Stromal cell of bone marrow (primary cell): ENCODE data around the gene DPCD.

ENCODE experiments used
- DNase-seq: peaks from one replicate; pipeline ENCODE4 v3.0.0-alpha.2; 2012; ENCODE audit warnings: low read depth

The DPCD gene

DNA sequence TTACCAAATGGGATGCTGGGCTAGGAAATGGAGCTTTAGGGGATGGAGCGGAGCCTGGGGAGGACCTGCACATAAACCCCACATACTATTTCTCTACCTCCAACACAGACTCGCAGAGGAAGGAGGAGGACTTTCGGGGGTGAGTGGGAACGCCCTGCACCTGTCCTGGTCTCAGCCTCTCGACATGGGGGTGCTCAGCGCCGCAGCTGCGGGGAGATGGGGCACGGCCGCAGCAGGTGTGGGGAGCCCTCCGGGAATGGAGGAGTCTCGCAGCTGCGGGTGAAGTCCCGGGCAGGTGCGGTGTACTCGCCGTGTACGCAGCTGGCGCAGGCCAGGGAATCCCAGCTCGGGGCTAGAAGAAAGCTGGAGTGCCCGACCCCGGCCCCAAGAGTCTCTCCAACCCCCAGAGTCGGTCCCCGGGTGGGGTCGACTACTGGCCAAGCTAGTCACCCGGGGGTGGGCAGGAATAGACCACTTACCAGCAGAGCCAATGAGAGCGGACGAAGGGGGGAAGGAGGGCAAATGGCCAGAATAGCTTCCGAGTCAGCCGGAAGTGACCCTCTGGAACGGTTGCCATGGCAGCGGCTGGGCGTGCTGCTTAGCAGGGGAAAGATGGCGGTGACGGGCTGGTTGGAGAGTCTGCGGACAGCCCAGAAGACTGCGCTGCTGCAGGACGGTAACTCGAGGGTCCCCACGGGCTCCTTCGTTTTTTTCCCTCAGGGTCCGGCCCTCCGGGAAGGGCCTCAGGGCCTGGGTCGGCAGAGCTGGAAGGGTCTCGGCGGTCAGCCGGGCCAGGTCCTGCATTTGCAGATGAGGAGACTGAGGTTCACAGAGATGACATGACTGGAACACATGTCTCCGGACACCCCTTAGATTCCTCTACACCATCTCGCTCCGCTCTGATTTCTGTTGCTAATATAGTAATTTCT, at the start of gene DPCD, which contains the start of gene POLL:
DPCD (plus strand) TSS at position 597 of the 929 bp plus-strand sequence; CDS start at position 613, 16 bp downstream.
POLL (minus strand) TSS at position 533 of the 929 bp plus-strand sequence. CDS start 897 bp downstream, outside the sequence.
- peak; percentile 93 for DNase-seq

DNA sequence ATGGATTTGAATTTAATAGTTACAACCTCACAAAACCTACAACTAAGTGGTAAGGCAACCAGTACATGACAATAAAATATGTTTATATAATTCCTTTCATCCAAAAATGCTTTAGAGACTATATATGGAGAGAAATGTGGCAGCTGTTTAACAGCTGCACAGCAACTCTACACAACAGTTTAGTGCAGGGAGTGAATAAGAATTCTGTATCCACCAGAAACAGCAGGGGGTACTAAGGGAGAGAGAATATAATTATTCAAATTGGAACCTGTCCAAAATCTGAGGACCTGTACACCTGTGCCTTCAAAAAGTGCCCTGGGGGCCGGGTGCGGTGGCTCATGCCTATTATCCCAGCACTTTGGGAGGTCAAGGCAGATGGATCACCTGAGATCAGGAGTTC, 49.7 kb upstream of the DPCD start:
- no peak for DNase-seq

DNA sequence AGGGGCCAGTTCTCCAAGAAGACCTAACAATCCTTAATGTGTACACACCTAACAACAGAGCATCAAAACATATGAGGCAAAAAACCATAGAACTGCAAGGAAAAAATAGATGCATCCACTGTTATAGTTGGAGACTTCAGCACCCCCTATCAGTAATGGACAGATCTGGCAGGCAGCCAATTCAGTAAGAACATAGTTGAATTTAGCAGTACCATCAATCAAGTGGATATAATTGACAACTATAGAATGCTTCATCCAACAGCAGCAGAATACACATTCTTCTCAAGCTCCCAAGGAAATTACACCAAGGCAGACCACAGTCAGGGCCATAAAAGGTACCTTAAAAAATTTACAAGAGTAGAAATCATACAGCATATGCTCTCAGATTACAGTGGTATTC, 42.2 kb upstream of the DPCD start:
- DNase-seq = no peak

DNA sequence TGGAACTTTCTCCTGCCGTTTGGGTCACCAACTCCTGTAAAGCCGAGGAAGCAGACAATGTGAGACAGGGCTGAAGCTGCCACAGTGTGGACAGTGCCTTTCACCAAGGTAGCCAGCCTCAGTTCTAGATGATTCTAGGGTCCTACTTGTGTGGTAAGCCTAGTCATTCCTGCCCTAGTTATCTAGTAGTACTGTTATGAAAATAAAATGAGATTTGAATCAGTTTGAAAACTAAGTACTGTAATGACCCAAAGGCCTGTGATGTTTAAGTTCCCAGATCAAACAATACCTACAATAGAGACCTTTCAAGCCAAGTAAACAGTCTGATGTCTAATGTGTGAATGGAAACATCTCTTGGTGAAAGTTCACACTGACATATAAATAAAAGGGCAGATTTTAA, 37.2 kb upstream of the DPCD start:
- no peak for DNase-seq

DNA sequence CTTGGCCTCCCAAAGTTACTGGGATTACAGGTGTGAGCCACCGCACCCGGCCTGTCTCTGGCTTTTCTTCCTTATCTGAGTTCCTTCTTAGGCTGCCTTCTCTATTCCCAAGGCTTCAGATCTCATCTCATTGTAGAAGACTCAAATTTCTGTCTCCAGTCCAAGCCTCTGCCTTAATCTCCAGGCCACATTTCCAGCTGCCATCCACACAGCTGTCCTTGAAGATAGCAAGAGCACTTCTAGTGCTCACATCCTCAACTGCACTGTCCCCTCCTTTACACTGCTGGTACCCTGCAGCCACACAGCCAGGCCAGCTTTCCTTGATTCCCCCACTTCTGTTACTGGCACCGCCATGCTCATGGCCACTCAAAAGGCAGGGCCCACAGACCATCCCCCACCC, 35.7 kb upstream of the DPCD start:
- no peak for DNase-seq

DNA sequence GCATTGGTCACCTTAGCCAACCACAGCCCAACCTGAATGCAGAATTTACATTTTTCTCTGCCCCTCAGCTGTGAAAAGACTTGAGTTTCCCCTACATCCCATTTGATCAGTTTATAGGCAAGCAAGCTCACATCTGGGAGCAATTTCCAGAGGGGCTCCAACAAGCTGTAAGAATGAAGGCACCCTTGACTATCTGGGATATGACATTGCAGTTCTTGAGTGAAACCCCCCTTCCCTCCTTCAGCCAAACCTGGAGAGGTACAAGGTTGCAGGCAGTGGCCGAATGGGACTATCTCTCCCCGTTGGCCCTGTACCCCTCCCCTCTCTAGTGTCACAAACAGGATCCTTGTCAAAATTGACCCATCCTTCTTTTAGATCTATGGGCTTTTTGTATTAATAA, 30.6 kb upstream of the DPCD start:
- no peak for DNase-seq

DNA sequence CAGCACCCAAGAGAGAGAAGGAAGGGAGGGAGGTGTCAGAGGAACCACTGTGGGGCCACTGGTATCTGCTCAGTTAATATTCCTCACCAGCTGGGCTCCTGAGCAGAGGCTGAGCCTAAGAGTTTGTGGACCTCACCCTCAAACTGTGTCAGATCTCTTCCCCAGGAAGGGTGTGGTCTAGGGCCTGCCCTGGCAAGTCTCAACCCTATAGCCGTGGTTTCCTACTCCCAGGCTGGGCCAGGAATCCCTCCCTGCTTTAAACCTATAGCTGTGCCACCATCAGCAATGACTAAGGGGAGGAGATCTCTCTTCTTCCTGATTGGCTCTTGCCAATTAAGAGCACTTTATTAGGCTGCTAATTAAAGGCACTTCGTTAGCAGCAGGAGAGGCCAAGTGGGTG, 29.9 kb upstream of the DPCD start:
- no peak for DNase-seq

DNA sequence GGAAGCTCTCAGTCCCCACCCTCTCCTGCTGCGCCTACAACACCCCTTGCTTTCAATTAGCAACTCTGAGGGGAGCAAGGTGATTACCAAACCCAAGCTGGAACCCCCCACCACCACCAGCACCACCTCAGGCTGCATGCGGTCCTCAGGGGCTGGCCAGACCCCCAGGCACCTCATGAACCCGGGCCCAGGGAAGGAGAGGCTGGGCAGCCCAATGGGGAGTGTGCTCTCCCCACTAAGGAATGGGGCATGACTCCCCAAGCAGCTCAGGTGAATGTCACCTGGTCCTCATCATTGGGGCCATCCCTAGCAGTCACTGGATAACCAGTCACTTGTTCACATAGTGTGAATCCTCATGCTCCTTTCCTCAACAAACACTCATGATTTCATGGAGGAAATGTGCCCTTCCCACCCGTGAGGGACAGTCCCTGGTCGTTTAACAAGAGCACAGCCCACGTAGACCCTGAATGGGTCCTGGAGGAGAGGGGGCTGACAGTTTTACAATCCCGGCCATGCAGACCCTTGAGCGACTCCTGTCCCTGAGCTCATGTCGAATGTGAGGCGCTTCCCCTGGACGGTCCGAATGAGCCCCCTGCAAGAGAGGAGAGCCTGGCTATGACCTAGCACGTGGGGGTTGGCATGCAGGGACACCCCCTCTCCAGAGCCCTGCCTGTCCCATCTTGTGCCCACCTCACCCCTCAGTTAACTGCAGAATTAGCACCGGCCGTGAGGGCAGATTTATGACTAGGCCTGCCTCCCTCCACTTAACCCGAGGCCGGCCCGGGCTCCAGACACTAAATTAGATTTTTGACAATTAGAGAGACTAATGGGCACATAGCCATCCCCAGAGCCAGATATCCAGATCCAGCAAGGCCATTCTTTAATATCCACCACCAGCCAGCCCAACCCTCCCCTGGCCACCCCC, 29.2 kb upstream of the DPCD start:
- DNase-seq = no peak

DNA sequence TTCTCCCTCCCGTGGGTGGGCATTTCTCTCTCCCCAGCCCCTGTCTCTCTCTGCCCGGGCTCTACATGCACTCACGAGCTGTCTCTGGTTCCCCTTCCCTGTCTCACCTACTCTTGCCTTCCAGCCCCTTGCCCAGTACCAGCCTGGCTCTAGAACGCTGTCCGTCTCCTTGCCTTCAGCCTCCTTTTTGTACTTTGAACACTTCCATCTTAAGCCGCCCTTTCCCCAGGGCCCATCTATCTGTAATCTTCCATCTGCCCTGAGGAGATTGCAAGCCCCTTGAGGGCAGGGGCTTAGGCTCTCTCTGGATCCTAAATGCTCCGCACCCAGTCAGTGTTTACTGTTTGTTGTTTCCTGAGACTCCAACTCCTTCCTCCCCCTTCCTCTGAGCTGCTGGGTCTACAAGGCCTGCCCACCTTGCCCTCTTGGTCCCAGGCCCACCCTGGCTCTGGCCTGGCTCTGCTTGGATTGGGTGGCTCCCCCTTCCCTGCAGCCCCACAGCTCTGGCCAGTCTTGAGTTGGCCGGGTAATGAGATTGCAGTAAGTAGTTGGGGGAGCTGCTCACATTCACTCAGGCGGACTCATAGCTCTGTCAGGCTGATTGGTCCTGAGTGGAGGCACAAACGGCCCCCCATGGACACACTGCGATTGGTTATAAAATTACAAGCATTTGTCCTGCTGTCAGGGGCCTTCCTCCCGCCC, 28.4 kb upstream of the DPCD start:
- no peak for DNase-seq

DNA sequence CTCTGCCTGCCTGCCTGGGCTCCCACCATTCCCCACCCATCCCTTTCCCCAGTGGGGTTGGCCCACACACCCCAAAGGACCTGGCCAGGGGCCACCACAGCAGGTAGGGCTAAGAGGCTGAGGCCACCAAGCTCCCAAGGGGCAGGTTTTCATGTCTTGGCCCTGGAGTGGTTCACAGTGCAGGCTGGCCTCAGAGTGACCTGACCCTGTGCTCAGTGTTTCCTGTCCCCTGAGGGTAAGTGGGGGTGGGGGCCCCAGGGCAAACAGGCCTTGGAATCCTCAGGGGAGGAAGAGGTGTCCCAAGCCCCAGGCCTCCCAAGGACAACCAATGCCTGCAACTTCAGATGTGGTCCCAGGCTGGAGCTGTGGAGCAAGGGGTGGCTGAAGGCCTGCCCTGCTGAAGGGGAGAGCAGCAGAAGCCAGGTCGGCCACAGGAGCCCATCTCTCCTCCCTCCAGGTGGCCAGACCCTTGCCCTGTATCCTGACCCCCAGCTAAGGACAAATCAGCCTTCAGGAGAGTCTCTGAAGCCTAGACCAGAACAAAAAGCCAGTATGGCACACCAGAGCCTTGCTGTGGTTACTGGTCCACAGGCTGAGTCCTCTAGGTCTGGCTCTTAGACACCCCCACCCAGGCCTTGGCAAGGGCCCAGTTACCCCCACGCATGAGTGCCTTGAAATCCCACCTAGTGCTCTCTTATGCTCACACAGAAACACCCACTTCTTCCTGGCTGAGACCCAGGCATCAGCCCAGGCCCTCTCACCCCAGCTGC, 27.6 kb upstream of the DPCD start:
- DNase-seq = no peak

DNA sequence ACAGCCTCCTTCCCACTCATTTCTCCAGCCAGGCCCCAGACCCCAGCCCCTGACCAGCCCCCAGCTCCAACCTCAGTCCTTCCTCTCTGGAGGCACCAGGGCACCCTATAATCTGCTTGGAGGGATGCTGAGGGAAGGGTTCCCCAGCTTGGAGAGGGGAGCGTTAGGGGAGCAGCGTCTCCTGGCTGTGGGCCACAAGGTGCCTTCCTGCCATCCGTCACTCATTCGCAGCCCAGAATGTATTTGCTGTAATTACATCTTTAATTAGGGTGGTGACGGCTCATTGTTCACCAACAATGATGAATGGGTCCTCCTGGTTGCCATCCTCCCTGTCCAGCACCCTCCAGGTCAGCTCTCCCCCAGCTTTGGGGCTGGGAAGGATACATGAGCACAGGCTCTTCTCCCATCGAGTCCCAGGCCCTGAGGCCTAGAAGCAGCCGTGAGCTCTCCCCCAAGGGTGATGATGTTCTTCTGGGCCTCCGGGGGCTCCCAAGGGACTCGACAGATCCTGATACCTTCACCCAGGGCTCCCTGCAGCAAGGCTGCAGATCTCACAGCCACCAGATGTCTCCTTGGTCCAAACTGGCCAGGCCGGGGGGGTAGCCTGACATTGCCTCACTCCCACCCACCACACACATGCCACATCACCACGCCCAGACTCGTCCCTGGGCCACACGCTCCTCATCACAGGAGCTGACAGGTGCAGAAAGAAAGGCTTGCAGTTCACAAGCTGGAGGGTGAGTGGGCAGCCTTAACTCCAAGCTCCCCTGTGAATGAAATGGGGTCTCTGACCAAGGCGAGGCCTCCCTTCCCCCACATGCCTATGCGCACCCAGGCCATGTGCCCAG, 26.8 kb upstream of the DPCD start:
- DNase-seq = no peak

DNA sequence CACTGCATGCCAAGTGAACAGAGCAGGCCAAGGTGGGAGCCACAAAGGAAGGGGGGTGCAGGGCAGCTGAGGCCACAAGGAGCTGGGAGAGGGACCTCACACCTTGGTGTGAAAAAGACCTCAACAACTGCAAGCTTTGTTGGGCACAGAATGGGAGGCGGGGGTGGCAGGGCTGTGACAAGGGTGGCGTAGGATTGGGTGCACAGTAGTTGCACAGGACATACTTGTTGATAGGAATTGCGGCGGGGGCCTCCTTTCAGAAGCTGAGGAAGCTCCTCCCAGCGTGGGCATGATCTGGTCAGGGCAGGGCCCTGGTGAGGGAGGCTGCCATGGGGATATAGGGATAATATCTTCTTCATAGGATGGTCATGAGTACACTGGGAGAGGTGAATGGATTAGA, 25.9 kb upstream of the DPCD start:
- no peak for DNase-seq

DNA sequence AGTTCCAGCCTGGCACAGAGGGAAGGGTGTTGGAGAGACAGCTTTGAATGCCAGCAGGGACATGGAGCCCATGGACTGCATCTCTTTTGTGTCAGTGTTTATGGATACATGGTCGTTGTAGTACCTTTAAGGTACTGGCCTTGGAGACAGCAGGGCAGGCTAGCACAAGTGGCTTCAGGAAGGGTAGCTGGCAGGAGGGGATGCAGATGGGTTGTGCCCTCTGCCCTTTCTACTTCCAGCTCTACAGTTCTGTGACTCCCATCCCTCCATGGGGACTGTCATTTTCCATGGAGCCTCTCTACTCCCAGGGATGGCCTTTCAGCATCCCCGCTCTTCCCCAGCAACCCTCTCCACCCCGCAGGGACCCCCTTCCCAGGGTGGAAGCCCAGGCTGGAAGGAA, 25.1 kb upstream of the DPCD start:
- no peak for DNase-seq

DNA sequence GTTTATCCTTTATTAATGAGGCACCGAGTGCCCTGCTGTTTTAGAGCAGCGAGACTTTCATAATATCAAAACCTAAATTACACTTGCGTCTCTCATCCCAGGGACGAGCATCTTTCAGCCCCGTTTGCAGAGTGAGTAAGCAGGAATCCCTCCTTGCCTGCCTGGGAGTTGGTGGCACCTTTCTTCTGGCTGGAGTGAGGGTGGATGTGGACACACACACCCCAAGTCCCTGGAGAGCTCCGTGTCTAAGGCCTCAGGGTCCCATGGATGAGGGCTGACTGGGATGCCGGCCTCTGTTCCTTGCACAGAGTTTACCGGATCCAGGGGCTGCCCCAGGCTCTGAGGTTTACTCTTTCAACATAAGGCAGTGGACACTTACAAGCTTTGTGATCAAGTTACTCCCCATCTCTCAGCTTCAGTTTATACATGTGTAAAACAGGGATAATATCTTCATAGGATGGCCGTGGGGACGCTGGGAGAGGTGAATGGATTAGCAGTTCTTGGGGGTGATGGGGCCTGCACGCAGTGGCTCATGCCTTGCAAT, 24.6 kb upstream of the DPCD start:
- DNase-seq = no peak

DNA sequence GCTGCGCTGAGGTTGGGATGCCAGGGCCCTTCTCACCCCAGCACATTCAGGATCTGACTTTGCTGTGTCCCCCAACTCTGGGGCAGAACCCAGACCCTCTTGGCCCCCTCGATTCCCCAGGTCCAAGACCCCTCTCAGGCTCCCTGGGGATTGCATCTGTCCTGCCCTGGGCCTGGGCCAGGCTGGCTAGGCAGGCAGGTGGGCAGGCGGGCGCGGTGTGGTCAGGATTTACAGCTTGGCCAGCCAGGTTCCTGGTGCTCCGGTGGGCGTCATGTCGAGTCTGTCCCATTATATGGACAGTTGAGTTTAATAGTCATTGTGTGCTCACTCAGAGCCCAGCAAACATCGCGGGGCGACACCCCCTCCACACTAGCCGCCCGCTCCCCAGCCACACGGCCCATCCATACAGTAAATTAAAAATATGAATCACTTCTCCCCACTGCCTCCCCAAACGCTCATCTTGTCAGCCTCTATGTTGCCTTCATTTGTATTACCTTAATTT, 23.6 kb upstream of the DPCD start:
- no peak for DNase-seq

DNA sequence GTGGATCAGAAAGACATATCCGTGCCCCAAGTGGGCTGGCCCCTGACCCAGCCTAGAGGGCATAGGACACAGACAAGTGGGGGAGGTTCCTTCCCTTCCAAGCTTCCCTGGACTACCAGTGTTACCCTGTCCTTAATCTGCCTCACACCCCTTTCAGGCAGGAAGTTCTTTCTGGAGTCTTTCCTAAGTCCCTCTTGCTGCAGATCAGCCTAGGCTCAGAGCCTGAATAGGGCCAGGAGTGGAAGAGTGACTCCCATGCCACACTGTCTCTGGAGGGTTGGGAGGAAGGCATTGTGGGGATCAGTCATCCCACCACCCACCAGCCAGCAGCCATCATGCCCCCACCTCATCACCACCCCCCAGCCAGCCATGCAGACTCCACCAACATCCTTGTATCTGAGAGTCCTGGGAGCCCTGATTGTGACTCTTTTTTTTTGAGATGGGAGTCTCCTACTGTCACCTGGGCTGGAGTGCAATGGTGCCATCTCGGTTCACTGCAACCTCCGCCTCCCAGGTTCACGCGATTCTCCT, 22.7 kb upstream of the DPCD start:
- DNase-seq = no peak

DNA sequence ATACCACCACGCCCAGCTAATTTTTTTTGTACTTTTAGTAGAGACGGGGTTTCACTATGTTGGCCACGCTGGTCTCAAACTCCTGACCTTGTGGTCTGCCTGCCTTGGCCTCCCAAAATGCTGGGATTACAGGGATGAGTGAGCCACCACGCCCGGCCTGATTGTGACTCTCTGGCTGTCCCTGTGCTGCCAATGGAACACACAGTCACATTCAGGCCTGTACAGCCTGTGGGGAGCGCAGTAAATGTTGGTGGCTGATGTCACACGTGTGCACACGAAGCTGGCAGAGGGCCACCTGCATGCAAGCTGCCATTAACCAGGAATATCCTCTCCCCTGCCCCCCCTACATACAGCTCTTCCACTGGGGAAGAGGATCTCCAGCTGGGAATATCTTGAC, 22.2 kb upstream of the DPCD start:
- DNase-seq = no peak

DNA sequence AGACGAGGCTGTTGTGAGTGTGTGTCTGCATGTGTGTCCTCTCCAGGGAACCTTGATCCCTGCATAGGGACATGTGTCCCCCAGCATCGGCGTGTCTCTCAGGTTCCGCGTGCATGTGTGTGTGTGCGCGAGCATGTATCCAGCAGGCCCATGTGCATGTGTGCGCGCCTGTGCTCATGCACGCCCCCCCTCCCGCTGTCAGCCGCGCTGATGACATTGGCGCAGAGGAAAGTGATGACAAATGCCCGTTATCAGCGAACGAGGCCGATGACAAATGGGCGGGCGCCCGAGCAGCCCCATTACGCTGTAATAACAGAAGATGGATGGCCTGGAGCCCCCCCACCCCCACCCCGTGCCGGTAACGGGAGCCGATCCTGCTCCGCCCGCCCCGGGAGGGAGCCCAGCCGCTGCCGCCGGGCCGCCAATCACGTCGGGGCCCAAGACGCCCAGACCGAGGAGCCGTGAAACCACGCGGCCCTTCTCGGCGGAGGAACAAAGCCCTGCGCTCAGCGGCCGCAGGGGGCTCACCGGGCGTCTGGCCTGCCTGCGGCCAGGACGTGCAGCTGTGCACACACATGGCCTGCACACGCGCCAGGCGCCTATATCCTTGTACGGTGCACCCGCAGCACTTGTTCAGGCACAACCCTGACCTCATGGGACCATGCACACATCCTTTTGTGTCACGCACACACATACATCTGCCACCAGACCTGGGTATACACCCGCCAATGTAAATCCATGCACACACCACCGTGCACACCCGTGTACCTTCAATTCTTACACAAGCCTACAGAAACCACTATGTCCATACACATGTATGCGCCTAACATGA, 21.6 kb upstream of the DPCD start:
- DNase-seq = no peak
